Astrocyte (in vitro differentiated cells and primary cell): ENCODE data around the gene FUT9. TPM values are rescaled to one million over a fixed set of nuclear protein-coding genes. Genes with fewer than 3 reads are reported as not detected.

Experiments
- DNase-seq: peaks from one replicate; pipeline ENCODE4 v3.0.0-alpha.2; 2010; ENCODE audit warnings: low read depth
- FAIRE-seq: peaks from 2 replicates; lab custom pipeline; 2011; peaks lifted over from hg19 to GRCh38; lab: Jason Lieb, UNC
- H2AFZ ChIP-seq: 2 replicates; pipeline ENCODE4 v1.6.0; 2012; ENCODE audit warnings: low read depth, low read length, inconsistent platforms
- H3K27ac ChIP-seq: 2 replicates; pipeline ENCODE4 v1.5.1; 2011; ENCODE audit warnings: low read depth, low read length, inconsistent platforms
- H3K27me3 ChIP-seq: 2 replicates; pipeline ENCODE4 v1.6.0; 2011; ENCODE audit warnings: low read length, inconsistent platforms; ENCODE audit not compliant: insufficient read depth
- H3K36me3 ChIP-seq: 2 replicates; pipeline ENCODE4 v1.5.1; 2011; ENCODE audit warnings: low read length, inconsistent platforms; ENCODE audit not compliant: insufficient read depth
- H3K4me1 ChIP-seq: 2 replicates; pipeline ENCODE4 v1.5.1; 2011; ENCODE audit warnings: low read length, inconsistent platforms; ENCODE audit not compliant: insufficient read depth
- H3K4me2 ChIP-seq: 2 replicates; pipeline ENCODE4 v1.6.0; 2012; ENCODE audit warnings: low read length, inconsistent platforms
- H3K4me3 ChIP-seq: 2 replicates; pipeline ENCODE4 v1.5.1; 2011; ENCODE audit warnings: low read depth, mild to moderate bottlenecking, low read length, inconsistent platforms; ENCODE audit not compliant: insufficient read depth
- H3K79me2 ChIP-seq: 2 replicates; pipeline ENCODE4 v1.6.0; 2012; ENCODE audit warnings: mild to moderate bottlenecking, low read length, inconsistent platforms; ENCODE audit not compliant: insufficient read depth
- H3K9ac ChIP-seq: 2 replicates; pipeline ENCODE4 v1.6.0; 2012; ENCODE audit warnings: mild to moderate bottlenecking, low read length, inconsistent platforms
- H3K9me3 ChIP-seq: 2 replicates; pipeline ENCODE4 v1.5.1; 2012; ENCODE audit warnings: low read depth, mild to moderate bottlenecking, low read length, inconsistent platforms; ENCODE audit not compliant: insufficient read depth
- H4K20me1 ChIP-seq: 2 replicates; pipeline ENCODE4 v1.6.0; 2012; ENCODE audit warnings: low read length, inconsistent platforms; ENCODE audit not compliant: insufficient read depth
- H3K27ac Mint-ChIP-seq: one replicate; pipeline ENCODE4 v1.8.0; 2021; ENCODE audit warnings: mild to moderate bottlenecking, mixed read lengths; ENCODE audit not compliant: unreplicated experiment
- H3K27me3 Mint-ChIP-seq: one replicate; pipeline ENCODE4 v1.8.0; 2021; ENCODE audit warnings: low read depth, mixed read lengths; ENCODE audit not compliant: unreplicated experiment
- H3K36me3 Mint-ChIP-seq: one replicate; pipeline ENCODE4 v1.8.0; 2021; ENCODE audit warnings: low read depth, mixed read lengths; ENCODE audit not compliant: unreplicated experiment
- H3K4me1 Mint-ChIP-seq: one replicate; pipeline ENCODE4 v1.8.0; 2021; ENCODE audit warnings: low read depth, mixed read lengths; ENCODE audit not compliant: unreplicated experiment
- H3K4me3 Mint-ChIP-seq: one replicate; pipeline ENCODE4 v1.8.0; 2021; ENCODE audit warnings: mild to moderate bottlenecking, moderate library complexity, mixed read lengths; ENCODE audit not compliant: unreplicated experiment
- H3K9me3 Mint-ChIP-seq: one replicate; pipeline ENCODE4 v1.8.0; 2021; ENCODE audit warnings: mild to moderate bottlenecking, mixed read lengths; ENCODE audit not compliant: unreplicated experiment
- EZH2 ChIP-seq: IDR thresholded peaks from 2 replicates; pipeline ENCODE4 v1.6.1; 2012; ENCODE audit warnings: mild to moderate bottlenecking, low read length, inconsistent platforms; ENCODE audit not compliant: insufficient read depth
- total RNA-seq: library from RNA; stranded (reverse); gene quantifications from 2 replicates; pipeline ENCODE4 v1.2.1, GENCODE V29; 2021
- TF ChIP-seq, protein P1 (sequence below): IDR thresholded peaks from 2 replicates; pipeline ENCODE4 v1.5.1; 2011; ENCODE audit warnings: low read depth, mild to moderate bottlenecking, inconsistent platforms, low read length, moderate library complexity; ENCODE audit not compliant: insufficient read depth

The FUT9 gene
- total RNA-seq, 1 donor from 2014 or later: 0.20 TPM

DNA sequence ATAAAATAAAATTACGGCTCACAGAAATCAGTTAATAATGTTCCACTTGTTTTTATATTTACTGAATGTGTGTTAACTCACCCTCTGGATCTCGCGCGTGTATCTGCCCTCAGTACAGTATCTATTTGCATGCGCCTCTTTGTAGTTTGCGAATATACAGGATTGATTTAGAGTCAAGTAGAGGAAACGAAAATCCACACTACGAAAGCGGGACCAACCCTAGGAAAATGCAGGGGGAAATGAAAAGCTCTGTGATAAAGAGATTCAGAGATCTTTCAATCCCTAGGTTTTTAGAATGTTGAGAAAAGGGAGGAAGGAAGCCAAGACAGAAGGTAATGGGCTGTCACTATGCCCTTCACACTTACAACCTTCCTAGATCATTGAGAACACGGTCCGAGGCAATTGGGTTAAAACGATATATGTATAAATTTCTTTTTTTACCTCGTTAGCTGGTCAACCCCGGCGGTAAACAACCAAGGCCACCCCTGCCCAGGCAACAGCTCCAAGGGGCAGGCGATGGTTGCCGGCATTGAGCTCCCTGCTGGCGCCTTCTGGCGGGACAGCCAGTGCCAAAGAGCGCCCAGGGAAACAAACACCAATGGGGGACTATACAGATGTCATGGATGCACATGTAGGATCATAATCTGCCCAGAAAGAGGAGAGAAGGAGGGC, 792 bp upstream of the FUT9 start:
- peak overlapping the region; percentile 60 for H3K27ac Mint-ChIP-seq
- DNase-seq: no peak
- Histone ChIP-seq H3K9ac (no peak overlapping the region), H3K9me3 (no peaks in the 10 kb centered on the region), H3K79me2 (no peaks in the 10 kb centered on the region), H3K36me3 (no peaks in the 10 kb centered on the region), H3K27me3 (peaks cover 27% of the 10 kb centered on the region), H3K4me2 (peak overlapping the region; percentile 81), H3K4me1 (peaks cover 2% of the 10 kb centered on the region), H3K4me3 (peak overlapping the region; percentile 39), H2AFZ (peak overlapping the region; percentile 60), H4K20me1 (no peaks in the 10 kb centered on the region), H3K27ac (no peak overlapping the region)
- peaks cover 6% of the 10 kb centered on the region for H3K4me1 Mint-ChIP-seq
- H3K9me3 Mint-ChIP-seq: peaks cover 2% of the 10 kb centered on the region
- H3K27me3 Mint-ChIP-seq: peaks cover 27% of the 10 kb centered on the region
- no peaks in the 10 kb centered on the region for H3K36me3 Mint-ChIP-seq
- TF ChIP-seq EZH2: no peak
- TF ChIP-seq, protein P1, sequence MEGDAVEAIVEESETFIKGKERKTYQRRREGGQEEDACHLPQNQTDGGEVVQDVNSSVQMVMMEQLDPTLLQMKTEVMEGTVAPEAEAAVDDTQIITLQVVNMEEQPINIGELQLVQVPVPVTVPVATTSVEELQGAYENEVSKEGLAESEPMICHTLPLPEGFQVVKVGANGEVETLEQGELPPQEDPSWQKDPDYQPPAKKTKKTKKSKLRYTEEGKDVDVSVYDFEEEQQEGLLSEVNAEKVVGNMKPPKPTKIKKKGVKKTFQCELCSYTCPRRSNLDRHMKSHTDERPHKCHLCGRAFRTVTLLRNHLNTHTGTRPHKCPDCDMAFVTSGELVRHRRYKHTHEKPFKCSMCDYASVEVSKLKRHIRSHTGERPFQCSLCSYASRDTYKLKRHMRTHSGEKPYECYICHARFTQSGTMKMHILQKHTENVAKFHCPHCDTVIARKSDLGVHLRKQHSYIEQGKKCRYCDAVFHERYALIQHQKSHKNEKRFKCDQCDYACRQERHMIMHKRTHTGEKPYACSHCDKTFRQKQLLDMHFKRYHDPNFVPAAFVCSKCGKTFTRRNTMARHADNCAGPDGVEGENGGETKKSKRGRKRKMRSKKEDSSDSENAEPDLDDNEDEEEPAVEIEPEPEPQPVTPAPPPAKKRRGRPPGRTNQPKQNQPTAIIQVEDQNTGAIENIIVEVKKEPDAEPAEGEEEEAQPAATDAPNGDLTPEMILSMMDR: no peak
- FAIRE-seq: no peak
- H3K4me3 Mint-ChIP-seq: peak overlapping the region; percentile 80

DNA sequence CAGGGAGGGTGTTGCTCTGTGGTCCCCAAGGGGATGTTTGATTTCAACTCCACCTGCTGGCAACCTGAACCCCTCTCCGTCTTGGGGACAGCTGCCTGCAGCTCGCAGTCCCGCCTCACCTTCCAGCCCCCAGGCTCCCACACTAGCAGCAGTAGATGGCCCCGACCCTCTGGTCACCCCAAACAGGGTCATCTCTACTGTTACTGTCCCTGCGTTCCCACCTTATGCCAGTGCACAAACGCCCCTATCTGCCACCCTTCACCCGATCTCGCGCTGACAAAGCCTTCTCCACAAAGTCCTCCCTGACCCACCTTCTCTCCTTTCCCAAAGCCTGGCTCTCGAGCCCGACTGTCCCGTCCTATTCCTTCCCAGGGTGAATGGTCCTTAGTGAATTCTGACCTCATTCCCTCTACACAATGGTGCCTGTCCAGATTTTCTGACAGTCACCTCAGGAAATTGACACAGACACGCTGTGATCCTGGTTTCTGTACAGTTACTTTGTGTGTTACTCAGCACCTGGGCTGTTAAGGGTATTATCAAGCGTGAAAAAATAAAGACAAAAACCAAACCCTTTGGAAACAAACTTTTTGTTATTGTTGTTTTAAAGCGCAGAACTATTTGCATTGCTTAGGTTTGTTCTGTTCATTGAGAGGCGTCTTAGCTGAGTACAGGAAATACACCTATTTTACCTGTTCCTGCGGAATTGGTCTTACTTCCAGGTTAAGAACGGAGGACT, 728 bp downstream of the FUT9 start:
- H4K20me1 ChIP-seq: no peaks in the 10 kb centered on the region
- H3K4me3 Mint-ChIP-seq: peak overlapping the region; percentile 83
- no peak overlapping the region for H3K27ac Mint-ChIP-seq
- H3K9me3 Mint-ChIP-seq: peaks cover 2% of the 10 kb centered on the region
- DNase-seq (no peak), FAIRE-seq (no peak)
- no peak overlapping the region for H3K27ac ChIP-seq
- no peak overlapping the region for H3K9ac ChIP-seq
- no peaks in the 10 kb centered on the region for H3K79me2 ChIP-seq
- H2AFZ ChIP-seq: peak overlapping the region; percentile 56
- H3K9me3 ChIP-seq: no peaks in the 10 kb centered on the region
- peak overlapping the region; percentile 81 for H3K4me2 ChIP-seq
- H3K27me3 Mint-ChIP-seq: peaks cover 27% of the 10 kb centered on the region
- peaks cover 2% of the 10 kb centered on the region for H3K4me1 ChIP-seq
- TF ChIP-seq, protein P1: no peak
- no peak for TF ChIP-seq EZH2
- H3K36me3 Mint-ChIP-seq: no peaks in the 10 kb centered on the region
- peaks cover 6% of the 10 kb centered on the region for H3K4me1 Mint-ChIP-seq
- peaks cover 27% of the 10 kb centered on the region for H3K27me3 ChIP-seq
- no peaks in the 10 kb centered on the region for H3K36me3 ChIP-seq
- peak overlapping the region; percentile 10 for H3K4me3 ChIP-seq

DNA sequence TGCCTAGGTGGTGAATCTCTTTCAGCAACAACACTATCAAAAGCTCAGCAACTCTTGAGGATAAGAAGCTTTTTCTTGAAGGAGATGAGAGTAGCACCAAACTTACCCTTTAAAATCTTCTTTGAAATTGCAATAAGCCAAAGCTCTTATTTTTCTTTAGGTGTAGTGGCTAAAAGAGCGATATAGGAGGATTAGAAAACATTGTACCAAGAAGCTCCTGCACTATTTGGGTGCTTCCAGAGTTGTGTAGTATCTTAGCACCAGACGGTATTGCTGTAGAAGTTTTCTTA, 1.2 kb downstream of the FUT9 start:
- H3K27me3 ChIP-seq: peaks cover 27% of the 10 kb centered on the region
- H3K4me2 ChIP-seq: no peak overlapping the region
- H4K20me1 ChIP-seq: no peaks in the 10 kb centered on the region
- Mint-ChIP-seq H3K9me3 (peaks cover 2% of the 10 kb centered on the region), H3K27ac (no peak overlapping the region), H3K27me3 (peaks cover 27% of the 10 kb centered on the region), H3K4me3 (no peak overlapping the region), H3K4me1 (peaks cover 6% of the 10 kb centered on the region), H3K36me3 (no peaks in the 10 kb centered on the region)
- no peaks in the 10 kb centered on the region for H3K79me2 ChIP-seq
- no peak overlapping the region for H2AFZ ChIP-seq
- DNase-seq (no peak), FAIRE-seq (no peak)
- no peaks in the 10 kb centered on the region for H3K36me3 ChIP-seq
- H3K27ac ChIP-seq: no peak overlapping the region
- no peaks in the 10 kb centered on the region for H3K9me3 ChIP-seq
- H3K4me3 ChIP-seq: no peak overlapping the region
- peaks cover 2% of the 10 kb centered on the region for H3K4me1 ChIP-seq
- TF ChIP-seq EZH2: no peak
- TF ChIP-seq, protein P1: no peak
- H3K9ac ChIP-seq: no peak overlapping the region
